K562 (cell line): ENCODE measurements around the gene OR4D2. TPM values are rescaled to one million over a fixed set of nuclear protein-coding genes. Genes with fewer than 3 reads are reported as not detected.
A peak's percentile ranks its signal among the peaks of the same experiment; 100 is the strongest.

Source experiments
- ETS2 ChIP-seq: IDR thresholded peaks from 2 replicates; pipeline ENCODE4 v1.6.1; 2016; ENCODE audit warnings: borderline replicate concordance, missing genetic modification characterization, mild to moderate bottlenecking, moderate library complexity, missing compliant biosample characterization; ENCODE audit not compliant: poor library complexity, severe bottlenecking
- FOSL1 ChIP-seq: fragments of 200-800 bp; sonication (Bioruptor generic); conservative IDR thresholded peaks from 2 replicates; pipeline ENCODE4 v1.6.1; 2016; ENCODE audit warnings: missing genetic modification characterization, missing compliant biosample characterization
- NFIC ChIP-seq: fragments of 450-650 bp; IDR thresholded peaks from 2 replicates; pipeline ENCODE4 v1.6.1; 2017; ENCODE audit warnings: mild to moderate bottlenecking, inconsistent platforms
- YY1 ChIP-seq, 3 experiments: IDR thresholded peaks; 2 replicates each; pipeline ENCODE4 v1.6.1; 2011; ENCODE audit warnings: low read length in 2 of 3, mild to moderate bottlenecking in 2 of 3, moderate library complexity in 2 of 3, borderline replicate concordance in 1 of 3, control low read depth in 1 of 3, low read depth in 1 of 3; ENCODE audit not compliant: insufficient read depth in 3 of 3, insufficient replicate concordance in 2 of 3, control insufficient read depth in 1 of 3, insufficient read length in 1 of 3; ENCODE audit errors: extremely low read depth in 1 of 3
- ZBTB1 ChIP-seq: sonication (generic); formaldehyde crosslinking; IDR thresholded peaks from 2 replicates; pipeline ENCODE4 v1.8.1; 2023; ENCODE audit warnings: missing genetic modification reagents, low read depth, mild to moderate bottlenecking, borderline replicate concordance
- polyA plus RNA-seq, 8 experiments: library from polyadenylated mRNA; depleted of rRNA in 4 of 8; stranded (reverse) in 5 of 8; unstranded in 3 of 8; fragments of >200 nt; fragmentation: Nextera tagmentation in 2 of 8; fragmentation: Illumina TruSeq in 1 of 8; extraction: Ambion mirVana in 2 of 8; extraction: Trizol in 1 of 8; gene quantifications; 2 replicates each; pipeline versions ENCODE4 v1.2.1 to v1.2.3, GENCODE V29; 2011 to 2014; ENCODE audit warnings: inconsistent platforms in 1 of 8, missing spikeins in 1 of 8
- total RNA-seq, 7 experiments: library from RNA; depleted of rRNA in 6 of 7; stranded (reverse); fragments of >200 nt in 6 of 7; fragmentation: Illumina TruSeq in 2 of 7; extraction: Trizol in 2 of 7; gene quantifications; 2 replicates each; pipeline versions ENCODE4 v1.2.1 to v1.2.3, GENCODE V29; 2011 to 2021; ENCODE audit warnings: low replicate concordance in 1 of 7
- TF ChIP-seq, protein P1 (sequence below), 2 experiments: fragments of 200-800 bp in 1 of 2; sonication (Bioruptor generic) in 1 of 2; sonication (generic) in 1 of 2; formaldehyde crosslinking in 1 of 2; IDR thresholded peaks in 1 of 2; conservative IDR thresholded peaks in 1 of 2; 2 replicates each; pipeline versions ENCODE4 v1.5.0 to v1.6.1; 2016 to 2020; ENCODE audit warnings: missing compliant biosample characterization in 1 of 2, missing genetic modification characterization in 1 of 2, missing genetic modification reagents in 1 of 2

OR4D2 gene
- total and polyA plus RNA-seq, 9 of the 15 experiments (the other 6 are each of a cell fraction or from before 2014, with no cell fraction given): not detected

DNA sequence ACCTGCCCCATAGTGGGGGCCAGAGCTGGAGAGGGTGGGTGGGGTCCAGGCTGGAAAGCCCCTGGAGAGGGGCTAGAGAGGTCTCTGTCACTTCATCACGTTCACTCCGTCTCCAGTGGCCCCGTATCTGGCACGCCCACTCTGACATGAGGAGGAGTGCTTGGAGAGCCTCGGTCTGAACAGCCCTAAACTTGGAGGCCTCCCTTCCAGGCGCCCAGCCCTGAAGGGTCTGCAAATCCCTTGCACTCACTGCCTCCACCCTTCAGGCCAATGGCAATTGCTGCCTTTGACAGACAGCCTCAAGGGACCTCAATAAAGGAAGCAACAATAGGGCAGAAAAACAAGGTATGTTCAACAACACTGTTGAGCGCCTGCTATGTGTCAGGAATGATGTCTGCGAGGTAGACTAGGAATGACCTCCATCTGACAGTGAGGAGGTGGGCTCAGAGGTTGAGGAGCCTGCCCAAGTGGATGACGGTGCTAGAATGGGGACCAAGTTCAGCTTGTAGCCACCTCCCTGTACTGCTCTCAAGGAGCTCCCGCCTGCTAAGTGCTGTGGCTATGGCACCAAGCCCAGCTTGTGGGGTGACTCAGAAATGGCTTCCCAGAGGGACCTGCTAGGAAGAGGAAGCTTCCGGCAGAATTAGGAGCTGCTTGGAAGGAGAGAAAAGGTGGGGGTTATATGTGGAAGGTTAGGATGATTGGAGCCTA, 22.8 kb downstream of the OR4D2 start (continued):
- TF ChIP-seq YY1 (IDR thresholded peaks at IDR 0.05; ENCODE audit: borderline replicate concordance in 1 of 3, control insufficient read depth in 1 of 3, extremely low read depth in 1 of 3, insufficient read depth in 3 of 3, insufficient read length in 1 of 3, insufficient replicate concordance in 2 of 3, low read depth in 1 of 3, low read length in 2 of 3) (peak in 1 of 3 experiments; percentile 56), FOSL1 (peak; percentile 83), ZBTB1 (CRISPR knock-in tag) (no peak), NFIC (peak; percentile 53), ETS2 (tag) (no peak)
- TF ChIP-seq, protein P1, sequence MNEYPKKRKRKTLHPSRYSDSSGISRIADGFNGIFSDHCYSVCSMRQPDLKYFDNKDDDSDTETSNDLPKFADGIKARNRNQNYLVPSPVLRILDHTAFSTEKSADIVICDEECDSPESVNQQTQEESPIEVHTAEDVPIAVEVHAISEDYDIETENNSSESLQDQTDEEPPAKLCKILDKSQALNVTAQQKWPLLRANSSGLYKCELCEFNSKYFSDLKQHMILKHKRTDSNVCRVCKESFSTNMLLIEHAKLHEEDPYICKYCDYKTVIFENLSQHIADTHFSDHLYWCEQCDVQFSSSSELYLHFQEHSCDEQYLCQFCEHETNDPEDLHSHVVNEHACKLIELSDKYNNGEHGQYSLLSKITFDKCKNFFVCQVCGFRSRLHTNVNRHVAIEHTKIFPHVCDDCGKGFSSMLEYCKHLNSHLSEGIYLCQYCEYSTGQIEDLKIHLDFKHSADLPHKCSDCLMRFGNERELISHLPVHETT (CRISPR knock-in tag; conservative IDR thresholded peaks at IDR 0.05 in 1 of 2, IDR thresholded peaks at IDR 0.05 in 1 of 2): 0 out of 4 replicates have a peak, but pooled peaks of 1 of the 2 experiments have one; percentile 34
- TF ChIP-seq, all 486 proteins: peak for 18
